ENCODE measurements around the gene AKAP13. TPM values are rescaled to one million over a fixed set of nuclear protein-coding genes. Genes with fewer than 3 reads are reported as not detected.

Gene AKAP13
- total and polyA plus RNA-seq, 2 experiments from 2014 or later: 53.1 to 108 TPM

DNA sequence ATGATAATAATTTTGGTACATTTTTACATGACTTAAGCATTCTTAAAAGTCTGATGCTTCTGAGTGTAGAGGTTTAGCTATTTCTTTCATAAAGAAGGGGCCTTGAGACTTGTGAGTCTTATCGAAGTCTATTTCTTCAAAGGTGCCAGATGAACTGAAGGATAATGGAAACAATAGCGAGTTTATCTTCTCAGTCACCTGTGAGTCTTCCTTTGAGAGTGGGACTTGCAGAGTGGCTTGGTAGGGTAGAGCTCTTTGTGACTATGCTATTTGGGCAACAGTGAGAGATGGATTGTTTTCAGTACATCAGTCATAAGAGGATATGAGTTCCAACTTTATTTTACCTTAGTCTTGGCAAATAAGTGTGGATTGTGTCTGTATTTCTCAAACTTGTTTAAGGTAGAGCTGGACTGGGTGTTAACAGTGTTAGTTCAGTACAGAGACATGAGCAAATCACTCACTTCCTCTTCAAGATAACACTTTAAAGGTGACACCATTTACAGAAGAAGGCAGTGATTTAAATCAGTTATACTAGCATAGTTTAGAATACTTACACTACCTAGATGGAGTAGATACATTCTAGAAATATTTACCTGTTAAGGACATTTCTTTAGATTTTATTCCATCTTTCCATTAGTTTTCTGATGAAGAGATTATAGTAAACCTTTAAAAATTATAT, 3.2 kb downstream of the AKAP13 start:
- H3K36me3 ChIP-seq: no peaks in the 10 kb centered on the region
- peaks cover 16% of the 10 kb centered on the region for H3K4me1 ChIP-seq (ENCODE audit: low read depth)
- TF ChIP-seq, protein P1, sequence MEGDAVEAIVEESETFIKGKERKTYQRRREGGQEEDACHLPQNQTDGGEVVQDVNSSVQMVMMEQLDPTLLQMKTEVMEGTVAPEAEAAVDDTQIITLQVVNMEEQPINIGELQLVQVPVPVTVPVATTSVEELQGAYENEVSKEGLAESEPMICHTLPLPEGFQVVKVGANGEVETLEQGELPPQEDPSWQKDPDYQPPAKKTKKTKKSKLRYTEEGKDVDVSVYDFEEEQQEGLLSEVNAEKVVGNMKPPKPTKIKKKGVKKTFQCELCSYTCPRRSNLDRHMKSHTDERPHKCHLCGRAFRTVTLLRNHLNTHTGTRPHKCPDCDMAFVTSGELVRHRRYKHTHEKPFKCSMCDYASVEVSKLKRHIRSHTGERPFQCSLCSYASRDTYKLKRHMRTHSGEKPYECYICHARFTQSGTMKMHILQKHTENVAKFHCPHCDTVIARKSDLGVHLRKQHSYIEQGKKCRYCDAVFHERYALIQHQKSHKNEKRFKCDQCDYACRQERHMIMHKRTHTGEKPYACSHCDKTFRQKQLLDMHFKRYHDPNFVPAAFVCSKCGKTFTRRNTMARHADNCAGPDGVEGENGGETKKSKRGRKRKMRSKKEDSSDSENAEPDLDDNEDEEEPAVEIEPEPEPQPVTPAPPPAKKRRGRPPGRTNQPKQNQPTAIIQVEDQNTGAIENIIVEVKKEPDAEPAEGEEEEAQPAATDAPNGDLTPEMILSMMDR (IDR thresholded peaks at IDR 0.05; ENCODE audit: low read depth, low read length): no peak
- H3K27me3 ChIP-seq: no peaks in the 10 kb centered on the region
- H3K4me3 ChIP-seq: no peak overlapping the region
- H3K9me3 ChIP-seq (ENCODE audit: low read depth): no peaks in the 10 kb centered on the region
- DNase-seq (ENCODE audit: low read depth in 1 of 2, low spot score in 1 of 2): no peak
- no peak overlapping the region for H3K27ac ChIP-seq

DNA sequence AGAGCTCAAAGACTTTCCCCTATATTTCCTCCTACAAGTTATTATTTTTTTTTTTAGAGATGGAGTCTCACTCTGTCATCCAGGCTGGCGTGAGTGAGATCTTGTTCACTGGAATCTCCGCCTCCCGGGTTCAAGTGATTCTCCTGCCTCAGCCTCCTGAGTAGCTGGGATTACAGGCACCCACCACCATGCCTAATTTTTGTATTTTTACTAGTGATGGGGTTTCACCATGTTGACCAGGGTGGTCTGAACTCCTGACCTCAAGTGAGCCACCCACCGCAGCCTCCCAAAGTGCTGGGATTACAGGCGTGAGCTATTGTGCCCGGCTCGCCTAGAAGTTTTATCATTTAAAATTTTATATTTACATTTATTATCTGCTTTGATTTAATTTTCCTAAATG, 5.9 kb downstream of the AKAP13 start:
- Histone ChIP-seq H3K27me3 (no peaks in the 10 kb centered on the region), H3K27ac (no peak overlapping the region), H3K9me3 (ENCODE audit: low read depth) (no peaks in the 10 kb centered on the region), H3K36me3 (no peaks in the 10 kb centered on the region), H3K4me1 (ENCODE audit: low read depth) (peaks cover 15% of the 10 kb centered on the region), H3K4me3 (no peak overlapping the region)
- DNase-seq (ENCODE audit: low read depth in 1 of 2, low spot score in 1 of 2): no peak
- TF ChIP-seq, protein P1 (IDR thresholded peaks at IDR 0.05; ENCODE audit: low read depth, low read length): no peak

- Histone ChIP-seq H3K4me1 (ENCODE audit: low read depth) (peaks cover 13% of the 10 kb centered on the region), H3K36me3 (no peaks in the 10 kb centered on the region), H3K27me3 (no peaks in the 10 kb centered on the region), H3K27ac (no peak overlapping the region), H3K4me3 (no peak overlapping the region), H3K9me3 (ENCODE audit: low read depth) (no peaks in the 10 kb centered on the region)
- TF ChIP-seq, protein P1 (IDR thresholded peaks at IDR 0.05; ENCODE audit: low read depth, low read length): no peak
- no peak for DNase-seq (ENCODE audit: low read depth in 1 of 2, low spot score in 1 of 2)
These were observed 8.3 kb downstream of the AKAP13 start for GRCh38 chr15:85388566-85389305.

GRCh38 chr15:85389306-85389650, 8.9 kb downstream of the AKAP13 start:
- H3K27ac ChIP-seq: no peak overlapping the region
- H3K36me3 ChIP-seq: no peaks in the 10 kb centered on the region
- H3K4me1 ChIP-seq (ENCODE audit: low read depth): peaks cover 16% of the 10 kb centered on the region
- no peaks in the 10 kb centered on the region for H3K9me3 ChIP-seq (ENCODE audit: low read depth)
- DNase-seq (ENCODE audit: low read depth in 1 of 2, low spot score in 1 of 2): no peak
- TF ChIP-seq, protein P1 (IDR thresholded peaks at IDR 0.05; ENCODE audit: low read depth, low read length): no peak
- no peak overlapping the region for H3K4me3 ChIP-seq
- no peaks in the 10 kb centered on the region for H3K27me3 ChIP-seq

DNA sequence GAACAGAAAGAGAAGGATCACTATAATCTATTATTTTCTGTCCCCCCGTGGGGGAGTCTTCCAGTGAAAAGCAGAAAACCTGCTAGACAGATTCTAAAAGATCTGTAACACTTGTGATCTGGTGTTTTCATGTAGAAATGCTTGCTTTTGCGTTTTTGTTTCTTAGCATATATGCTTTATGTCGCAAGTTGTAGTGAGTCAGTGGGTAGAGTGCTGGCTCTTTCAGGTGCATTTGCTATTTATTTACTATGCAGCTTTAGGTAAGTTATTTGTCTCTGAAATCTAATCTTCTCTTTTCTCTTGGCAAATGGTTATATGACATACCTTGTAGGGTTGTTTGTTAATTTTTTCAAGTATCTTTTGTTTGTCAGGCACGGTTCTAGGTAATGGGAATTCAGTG, 9.4 kb downstream of the AKAP13 start:
- Histone ChIP-seq H3K9me3 (ENCODE audit: low read depth) (no peaks in the 10 kb centered on the region), H3K4me3 (no peak overlapping the region), H3K4me1 (ENCODE audit: low read depth) (peaks cover 21% of the 10 kb centered on the region), H3K27me3 (no peaks in the 10 kb centered on the region), H3K36me3 (no peaks in the 10 kb centered on the region), H3K27ac (no peak overlapping the region)
- TF ChIP-seq, protein P1 (IDR thresholded peaks at IDR 0.05; ENCODE audit: low read depth, low read length): no peak
- DNase-seq (ENCODE audit: low read depth in 1 of 2, low spot score in 1 of 2): no peak
